B cell (primary cell): ENCODE measurements around the gene CCDC134. TPM values are rescaled to one million over a fixed set of nuclear protein-coding genes. Genes with fewer than 3 reads are reported as not detected.

Experiments
- ATAC-seq: fragments of 200-7000 bp; cut with Tn5 transposase; one replicate; pipeline ENCODE4 v1.10.0; 2021; ENCODE audit warnings: low read depth, mild to moderate bottlenecking, moderate number of reproducible peaks, moderate library complexity
- CTCF ChIA-PET: fragments of 350-600 bp; sonication (Branson Sonifier 250); formaldehyde crosslinking; loops from one replicate; lab custom pipeline; 2021; ENCODE audit warnings: antibody characterized with exemption, inconsistent platforms; lab: Charles Lee
- POLR2A ChIA-PET: fragments of 350-600 bp; sonication (Branson Sonifier 250); formaldehyde crosslinking; loops from one replicate; lab custom pipeline; 2021; ENCODE audit warnings: antibody characterized with exemption; lab: Charles Lee
- DNase-seq: peaks from one replicate; pipeline ENCODE4 v3.0.0; 2013
- H2AFZ ChIP-seq: 2 replicates; pipeline ENCODE4 v1.6.1; 2012; ENCODE audit warnings: mild to moderate bottlenecking, low read depth, low read length; ENCODE audit not compliant: insufficient read depth, poor library complexity, severe bottlenecking
- H3K27ac ChIP-seq, 2 donors: 1 replicate in 1 of 2; 2 replicates in 1 of 2; pipeline ENCODE4 v1.5.1; 2012 to 2013; ENCODE audit warnings: low read length in 2 of 2, mild to moderate bottlenecking in 2 of 2, moderate library complexity in 1 of 2
- H3K27me3 ChIP-seq, 4 experiments: fragments of 200-600 bp in 1 of 4; sonication (generic) in 1 of 4; replicated peaks in 1 of 4; 1 replicate in 2 of 4; 2 replicates in 2 of 4; pipeline versions ENCODE4 v1.6.1 to v1.7.0; 2013 to 2016; ENCODE audit warnings: low read length in 3 of 4, mild to moderate bottlenecking in 2 of 4, mixed read lengths in 1 of 4, moderate library complexity in 1 of 4; ENCODE audit not compliant: insufficient read depth in 4 of 4, control insufficient read depth in 3 of 4; ENCODE audit errors: control extremely low read depth in 1 of 4
- H3K36me3 ChIP-seq, 2 experiments: replicated peaks in 1 of 2; 1 replicate in 1 of 2; 2 replicates in 1 of 2; pipeline versions ENCODE4 v1.6.1 to v1.7.1; 2013; ENCODE audit warnings: low read length in 1 of 2; ENCODE audit not compliant: insufficient read depth in 2 of 2, control insufficient read depth in 1 of 2; ENCODE audit errors: control extremely low read depth in 1 of 2, extremely low read depth in 1 of 2
- H3K4me1 ChIP-seq, 2 donors: fragments of 200-600 bp in 1 of 2; sonication (generic) in 1 of 2; 1 replicate in 1 of 2; 2 replicates in 1 of 2; pipeline versions ENCODE4 v1.5.1 to v1.6.1; 2013 to 2017; ENCODE audit warnings: low read length in 2 of 2; ENCODE audit not compliant: control insufficient read depth in 2 of 2, insufficient read depth in 2 of 2
- H3K4me2 ChIP-seq: replicated peaks from 2 replicates; pipeline ENCODE3; 2012; ENCODE audit warnings: mild to moderate bottlenecking, low read depth, low read length; ENCODE audit not compliant: poor library complexity, severe bottlenecking
- H3K4me3 ChIP-seq, 5 experiments: fragments of 200-600 bp in 1 of 5; sonication (generic) in 1 of 5; 1 replicate in 3 of 5; 2 replicates in 2 of 5; pipeline versions ENCODE4 v1.5.1 to v1.7.0; 2011 to 2016; ENCODE audit warnings: low read length in 4 of 5, mild to moderate bottlenecking in 4 of 5, low read depth in 2 of 5, control low read depth in 1 of 5, moderate library complexity in 1 of 5; ENCODE audit not compliant: insufficient read depth in 1 of 5; ENCODE audit errors: control extremely low read depth in 1 of 5, extremely low read depth in 1 of 5
- H3K79me2 ChIP-seq: fragments of 200-600 bp; sonication (generic); one replicate; pipeline ENCODE4 v1.6.0; 2016; ENCODE audit warnings: low read length; ENCODE audit not compliant: control insufficient read depth, insufficient read depth
- H3K9ac ChIP-seq: fragments of 200-600 bp; sonication (generic); 2 replicates; pipeline ENCODE4 v1.6.1; 2017; ENCODE audit warnings: mild to moderate bottlenecking, low read length, moderate library complexity
- H3K9me3 ChIP-seq, 3 donors: one replicate each; pipeline versions ENCODE4 v1.6.1 to v1.7.1; 2013; ENCODE audit warnings: low read length in 2 of 3; ENCODE audit not compliant: control insufficient read depth in 2 of 3, insufficient read depth in 1 of 3; ENCODE audit errors: control extremely low read depth in 1 of 3
- H4K20me1 ChIP-seq: 2 replicates; pipeline ENCODE4 v1.6.0; 2012; ENCODE audit warnings: mild to moderate bottlenecking, low read length; ENCODE audit not compliant: insufficient read depth, control insufficient read depth, poor library complexity, severe bottlenecking
- H3K27ac Mint-ChIP-seq: one replicate; pipeline ENCODE4 v1.8.0; 2021; ENCODE audit warnings: mixed read lengths
- H3K27me3 Mint-ChIP-seq: one replicate; pipeline ENCODE4 v1.8.0; 2021; ENCODE audit warnings: mixed read lengths
- H3K4me1 Mint-ChIP-seq: one replicate; pipeline ENCODE4 v1.8.0; 2021; ENCODE audit warnings: mixed read lengths
- H3K4me3 Mint-ChIP-seq: one replicate; pipeline ENCODE4 v1.8.0; 2021; ENCODE audit warnings: mixed read lengths
- H3K9me3 Mint-ChIP-seq: one replicate; pipeline ENCODE4 v1.8.0; 2022; ENCODE audit warnings: mixed read lengths; ENCODE audit not compliant: insufficient read depth
- CTCF ChIP-seq: fragments of 200-600 bp; IDR thresholded peaks from one replicate; pipeline ENCODE4 v1.8.0; 2022; ENCODE audit warnings: antibody characterized with exemption, mild to moderate bottlenecking
- EZH2 ChIP-seq: IDR thresholded peaks from 2 replicates; pipeline ENCODE4 v1.6.1; 2012; ENCODE audit warnings: borderline replicate concordance, low read depth, mild to moderate bottlenecking, moderate library complexity, low read length; ENCODE audit not compliant: insufficient read depth, poor library complexity, severe bottlenecking
- WGBS: methylation state at CpG from one replicate; pipeline ENCODE4 v1.1.5; 2013; ENCODE audit warnings: missing lambda C conversion rate; ENCODE audit not compliant: insufficient coverage; 5-methylcytosine and 5-hydroxymethylcytosine counted together
- intact Hi-C: fragments of 100-400 bp; cut with micrococcal nuclease; formaldehyde crosslinking; loops from one replicate; pipeline ENCODE4 v1.10.0; 2022
- polyA plus RNA-seq: library from polyadenylated mRNA; depleted of rRNA; stranded (reverse); fragments of >200 nt; gene quantifications from 2 replicates; pipeline ENCODE4 v1.2.3, GENCODE V29; 2012
- total RNA-seq, 2 donors: library from RNA; stranded (reverse); fragments of 120-200 nt in 1 of 2; gene quantifications; 1 replicate in 1 of 2; 2 replicates in 1 of 2; pipeline versions ENCODE4 v1.2.3 to v1.2.4, GENCODE V29; 2013 to 2022

Gene CCDC134
- total and polyA plus RNA-seq, 2 donors (not counting 1 experiment from before 2014, with no cell fraction given) = 4.4 to 18.1 TPM

DNA sequence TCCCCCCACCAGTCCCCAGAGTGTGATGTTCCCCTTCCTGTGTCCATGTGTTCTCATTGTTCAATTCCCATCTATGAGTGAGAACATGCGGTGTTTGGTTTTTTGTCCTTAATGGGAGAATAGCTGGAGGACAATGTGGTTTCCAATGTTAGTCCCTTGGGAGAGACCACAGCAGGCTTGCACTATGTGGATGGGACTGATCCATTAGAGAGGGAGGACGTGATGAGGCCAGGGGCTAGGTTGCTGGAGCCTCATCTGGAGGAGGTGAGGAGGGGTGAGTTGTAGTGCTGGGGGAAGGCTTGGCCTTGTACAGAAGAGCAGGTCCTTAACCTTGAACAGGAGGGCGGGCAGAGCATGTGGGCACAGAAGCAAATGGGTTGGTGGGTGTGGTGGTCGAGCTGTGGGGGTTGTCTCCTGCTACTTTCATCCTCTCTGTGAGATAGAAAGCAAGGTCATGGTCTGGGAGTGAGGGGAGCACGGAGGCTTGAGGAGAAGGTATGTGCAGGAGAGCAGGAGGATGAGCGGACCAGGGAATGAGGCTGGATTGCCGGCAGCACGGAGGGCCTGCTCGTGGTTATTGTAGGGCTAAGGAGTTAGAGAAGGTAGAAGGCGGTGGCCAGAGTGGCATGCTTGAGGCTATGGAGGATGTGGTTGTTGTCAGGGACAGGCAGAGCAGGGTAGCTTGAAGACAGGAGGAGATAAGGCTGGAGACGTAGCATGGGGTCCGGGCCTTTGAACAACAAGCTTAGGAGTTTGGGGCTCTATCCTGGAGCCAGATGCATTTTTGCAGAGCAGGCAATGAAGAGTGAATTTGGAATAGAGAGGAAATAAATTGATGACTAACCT lies 21.2 kb downstream of the CCDC134 start:
- no peaks in the 10 kb centered on the region for H4K20me1 ChIP-seq
- no peaks in the 10 kb centered on the region for H3K4me1 ChIP-seq
- H3K79me2 ChIP-seq = peaks cover 14% of the 10 kb centered on the region
- no peaks in the 10 kb centered on the region for H3K9me3 ChIP-seq
- H3K9ac ChIP-seq = no peak overlapping the region
- Mint-ChIP-seq H3K4me1 (peaks cover 7% of the 10 kb centered on the region), H3K9me3 (no peaks in the 10 kb centered on the region), H3K27me3 (no peaks in the 10 kb centered on the region), H3K4me3 (no peak overlapping the region), H3K27ac (peak overlapping the region; percentile 23)
- no peak overlapping the region for H3K4me3 ChIP-seq
- TF ChIP-seq EZH2 = no peak
- no peak for TF ChIP-seq CTCF
- peaks cover 0 to 33% of the 10 kb centered on the region in 2 experiments for H3K36me3 ChIP-seq
- H3K27ac ChIP-seq = no peak overlapping the region
- intact Hi-C loops = loop anchor here (1.0 to 2.0 kb wide), 6 partner anchors 11 to 136 kb away; no protein-coding TSS in a partner anchor
- H3K4me2 ChIP-seq = no peak overlapping the region
- H3K27me3 ChIP-seq = no peaks in the 10 kb centered on the region
- ChIA-PET CTCF (interaction anchor here (1.2 to 3.9 kb wide), 15 partner anchors 12 to 259 kb away, joined by 3 to 45 read pairs (median 8); partner anchors contain the start of genes CCDC134, CENPM, MEI1 and SREBF2), POLR2A (interaction anchor here (1.4 to 2.7 kb wide), 3 partner anchors 95 to 119 kb away, joined by 4 to 13 read pairs (median 6); no protein-coding TSS in a partner anchor)
- DNase-seq (no peak), ATAC-seq (no peak)
- WGBS = 95% methylated on average over 12 of the region's 12 CpGs
- H2AFZ ChIP-seq = no peak overlapping the region
